ENCODE results near the gene SH2D3C.
"Not testable (repeated sequence)": the region's sequence is repeated elsewhere in the genome, so short reads cannot be mapped to it uniquely, and the experiment has no call there.

The SH2D3C gene

DNA sequence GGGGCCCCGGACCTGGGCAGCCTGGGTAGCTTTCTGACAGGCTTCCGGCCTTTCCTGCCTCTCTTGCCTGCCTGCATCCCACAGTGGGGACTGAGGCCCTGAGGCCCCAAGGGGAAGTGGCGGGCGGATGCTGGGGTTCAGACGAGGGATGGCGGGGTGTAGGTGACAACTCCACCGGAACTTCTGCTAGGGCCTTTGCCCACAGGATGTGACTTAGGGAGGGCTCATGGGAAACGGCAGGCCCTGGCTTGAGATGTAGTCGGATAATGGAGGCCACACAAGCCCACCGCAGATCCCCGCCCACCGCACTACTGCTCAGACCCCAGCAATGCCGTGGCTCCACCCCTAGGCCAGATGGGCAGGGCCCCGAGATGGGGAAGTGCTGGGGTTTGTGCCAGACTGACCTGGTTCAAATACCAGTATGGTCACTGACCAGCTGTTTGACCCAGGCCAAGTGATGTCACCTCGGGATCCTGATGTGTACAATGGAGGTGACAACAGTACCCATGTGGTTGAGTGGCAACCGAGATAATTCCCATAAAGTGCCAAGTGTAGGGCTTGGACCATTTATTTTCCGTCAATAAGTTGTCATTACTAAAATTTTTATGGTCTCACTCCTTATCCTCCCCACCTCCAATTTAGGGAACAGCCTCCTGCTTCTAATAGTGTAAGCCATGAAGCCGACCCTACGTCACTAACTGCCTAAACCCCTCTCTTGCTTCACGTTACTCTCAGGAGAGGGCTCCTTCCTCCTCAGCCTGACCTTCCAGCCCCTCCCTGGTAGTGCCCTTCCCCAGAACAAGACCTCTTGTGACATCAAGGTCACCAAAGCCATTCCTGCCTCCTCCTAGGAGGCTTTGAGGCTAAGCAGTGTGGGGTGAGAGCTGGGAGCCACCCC lies 4.9 kb upstream of the SH2D3C start:
- DNase-seq: peak; percentile 69

DNA sequence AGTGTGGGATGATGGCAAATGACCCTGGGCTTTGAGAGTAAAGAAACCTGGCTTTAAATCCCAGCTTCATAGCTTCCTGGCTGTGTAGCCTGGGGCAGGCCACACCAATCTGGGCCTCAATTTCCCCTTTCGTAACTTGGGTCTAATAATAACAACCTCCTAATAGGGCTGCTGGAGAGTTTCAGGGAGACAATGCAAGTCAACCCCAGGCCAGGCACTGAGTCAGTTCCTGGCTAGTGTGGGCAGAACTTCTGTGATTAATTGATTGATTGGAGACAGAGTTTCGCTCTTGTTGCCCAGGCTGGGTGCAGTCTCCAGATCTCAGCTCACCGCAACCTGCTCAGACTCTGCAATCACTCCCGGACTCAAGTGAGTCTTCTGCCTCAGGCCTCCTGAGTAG lies 3.3 kb upstream of the SH2D3C start:
- DNase-seq: no peak

- not testable (repeated sequence) for DNase-seq
These were observed 2.4 kb upstream of the SH2D3C start for GRCh38 chr9:127780909-127781308.

DNA sequence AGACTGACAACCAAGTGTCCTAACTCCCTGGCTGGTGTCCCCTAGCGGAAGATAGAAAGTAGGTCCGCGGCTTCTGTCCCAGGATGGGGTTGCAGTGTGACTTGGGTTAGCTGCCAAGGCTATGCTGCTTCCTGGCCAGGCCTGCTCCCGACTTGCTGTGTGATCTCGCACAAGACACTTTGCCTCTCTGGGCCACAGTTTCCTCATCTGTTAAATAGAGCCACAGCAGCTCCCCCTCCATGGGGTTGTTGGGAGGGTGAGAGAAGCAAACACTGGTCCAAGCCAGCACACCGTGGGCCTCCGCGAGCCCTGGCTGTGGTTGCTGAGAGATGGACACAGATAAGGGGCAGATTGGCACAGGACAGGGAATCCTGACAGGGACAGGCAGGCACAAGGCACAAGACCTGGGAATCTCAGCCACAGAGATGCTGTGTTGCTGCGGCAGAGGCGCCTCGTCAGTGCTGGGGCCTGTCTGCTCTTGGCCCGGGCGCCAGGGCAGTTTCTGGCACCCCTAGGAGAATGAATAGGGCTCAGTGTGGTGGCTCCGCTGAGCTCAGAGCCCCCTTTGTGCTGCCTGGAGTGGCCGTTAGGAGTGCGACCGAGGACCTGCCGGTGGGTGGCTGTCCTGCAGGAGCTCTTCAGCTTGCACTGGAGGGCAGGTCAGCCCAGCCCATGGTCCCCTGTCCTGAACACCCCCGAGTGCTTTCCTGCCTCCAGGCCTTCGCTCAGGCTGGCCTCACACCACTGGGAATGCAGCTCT lies 1.8 kb upstream of the SH2D3C start:
- no peak for DNase-seq

- DNase-seq: no peak
These were observed 893 bp upstream of the SH2D3C start for GRCh38 chr9:127779136-127779981.

DNA sequence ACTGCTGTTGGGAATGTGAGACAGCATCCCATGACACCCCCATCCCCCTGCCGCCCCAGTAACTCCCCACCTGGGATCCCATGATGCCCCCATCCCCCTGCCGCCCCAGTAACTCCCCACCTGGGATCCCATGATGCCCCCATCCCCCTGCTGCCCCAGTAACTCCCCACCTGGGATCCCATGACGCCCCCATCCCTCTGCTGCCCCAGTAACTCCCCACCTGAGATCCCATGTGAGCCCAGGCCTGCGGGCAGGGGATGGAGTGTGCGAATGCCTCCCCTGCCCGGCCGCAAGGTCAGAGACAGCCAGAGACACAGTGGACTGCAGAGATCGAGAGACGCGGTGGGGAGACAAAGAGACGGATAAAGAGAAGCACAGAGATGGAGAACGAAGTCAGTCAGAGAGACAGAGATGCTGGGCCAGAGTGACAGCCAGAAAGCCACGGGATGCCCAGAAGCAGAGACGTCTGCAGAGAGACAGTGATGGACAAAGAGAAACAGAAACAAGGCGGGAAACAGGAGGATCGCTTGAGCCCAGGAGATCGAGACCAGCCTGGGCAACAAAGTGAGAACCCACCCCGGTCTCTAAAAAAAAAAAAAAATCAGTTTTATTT lies 992 bp downstream of the SH2D3C start:
- DNase-seq: no peak

DNA sequence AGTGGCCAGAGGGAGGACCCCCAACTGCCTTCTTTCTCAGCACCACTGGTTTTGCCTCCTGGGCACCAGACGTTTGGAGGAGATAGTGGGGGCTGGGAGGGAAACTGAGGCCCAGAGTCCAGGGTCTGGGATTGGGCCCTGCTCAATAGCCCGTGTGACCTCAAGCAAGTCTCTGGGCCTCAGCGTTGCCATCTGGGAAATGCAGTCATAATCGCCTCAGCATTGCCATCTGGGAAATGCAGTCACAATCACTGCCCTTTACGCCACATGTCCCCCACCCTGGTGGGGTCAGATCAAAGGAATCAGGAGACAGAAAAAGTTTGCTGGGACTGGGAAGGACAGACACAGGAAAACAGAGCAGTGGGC lies 1.6 kb downstream of the SH2D3C start:
- DNase-seq: no peak

DNA sequence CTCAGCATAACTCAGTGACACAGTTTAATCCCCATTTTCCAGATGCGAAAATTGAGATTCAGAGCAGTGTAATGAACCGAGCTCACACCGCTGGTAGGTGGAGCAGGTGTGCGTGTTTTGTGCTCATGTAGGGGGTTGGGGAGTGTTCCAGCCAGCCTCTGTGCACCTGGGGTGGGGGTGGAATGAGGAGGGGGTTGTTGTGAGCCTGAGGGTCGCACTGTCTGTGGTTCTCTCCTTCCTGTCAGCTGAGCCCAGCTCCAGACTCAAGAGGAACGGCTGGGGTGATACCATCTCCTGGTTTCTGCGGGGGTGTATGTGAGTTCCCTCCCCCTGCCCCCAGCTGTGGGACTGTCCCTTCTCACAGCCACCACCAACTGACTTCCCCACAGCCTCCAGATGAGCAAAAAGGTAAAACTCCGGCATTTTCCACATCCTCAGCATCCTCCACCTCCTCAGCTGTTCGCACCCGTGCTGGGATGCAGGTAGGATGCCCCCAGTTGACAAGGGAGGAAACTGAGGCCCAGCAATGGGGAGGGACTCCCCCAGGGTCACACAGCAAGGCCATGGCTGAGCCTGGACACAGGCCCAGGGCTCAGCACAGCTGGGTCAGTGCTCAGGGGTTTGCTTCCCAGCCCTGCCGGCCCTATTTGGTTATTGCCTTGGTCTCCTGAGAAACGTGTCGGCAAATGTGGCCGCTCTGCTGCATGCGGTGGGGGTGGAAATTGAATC lies 2.1 kb downstream of the SH2D3C start:
- peak; percentile 73 for DNase-seq

DNA sequence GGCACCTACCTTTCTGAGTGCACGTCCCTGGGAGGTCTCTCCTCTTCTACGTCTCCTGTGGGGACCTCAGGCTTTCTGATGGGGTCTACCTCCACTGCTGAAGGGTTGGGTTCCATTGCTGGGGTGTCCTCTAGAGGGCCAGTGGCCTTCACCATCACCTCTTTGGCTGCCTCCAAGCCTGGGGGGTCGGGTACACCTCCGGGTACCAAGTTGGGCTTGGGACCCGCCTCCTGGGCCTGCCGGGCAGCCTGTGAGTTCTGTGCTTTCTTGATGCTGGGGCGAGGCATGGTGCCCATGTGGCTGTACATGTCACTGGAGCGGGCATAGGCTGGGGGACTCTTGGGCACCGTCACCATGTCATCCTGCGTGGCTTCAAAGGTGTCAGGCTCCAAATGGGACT lies 4.5 kb downstream of the SH2D3C start:
- no peak for DNase-seq

GRCh38 chr9:127773272-127773671 lies 5.2 kb downstream of the SH2D3C start:
- DNase-seq: no peak

DNA sequence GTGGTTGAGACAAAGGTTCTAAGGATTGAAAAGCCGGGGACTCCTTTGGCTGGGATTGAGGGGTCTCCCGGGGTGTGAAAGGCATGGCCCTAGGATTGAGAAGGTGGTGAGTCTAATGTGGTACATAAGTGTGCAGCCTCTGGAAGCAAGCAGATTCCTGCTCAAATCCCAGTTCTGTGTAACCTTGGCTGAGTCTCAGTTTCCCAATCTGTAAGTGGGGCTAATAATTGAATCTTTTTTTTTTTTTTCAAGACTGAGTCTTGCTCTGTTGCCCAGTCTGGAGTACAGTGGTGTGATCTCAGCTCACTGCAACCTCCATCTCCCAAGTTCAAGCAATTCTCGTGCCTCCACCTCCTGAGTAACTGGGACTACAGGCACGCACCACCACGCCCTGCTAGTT lies 5.9 kb downstream of the SH2D3C start:
- no peak for DNase-seq

DNA sequence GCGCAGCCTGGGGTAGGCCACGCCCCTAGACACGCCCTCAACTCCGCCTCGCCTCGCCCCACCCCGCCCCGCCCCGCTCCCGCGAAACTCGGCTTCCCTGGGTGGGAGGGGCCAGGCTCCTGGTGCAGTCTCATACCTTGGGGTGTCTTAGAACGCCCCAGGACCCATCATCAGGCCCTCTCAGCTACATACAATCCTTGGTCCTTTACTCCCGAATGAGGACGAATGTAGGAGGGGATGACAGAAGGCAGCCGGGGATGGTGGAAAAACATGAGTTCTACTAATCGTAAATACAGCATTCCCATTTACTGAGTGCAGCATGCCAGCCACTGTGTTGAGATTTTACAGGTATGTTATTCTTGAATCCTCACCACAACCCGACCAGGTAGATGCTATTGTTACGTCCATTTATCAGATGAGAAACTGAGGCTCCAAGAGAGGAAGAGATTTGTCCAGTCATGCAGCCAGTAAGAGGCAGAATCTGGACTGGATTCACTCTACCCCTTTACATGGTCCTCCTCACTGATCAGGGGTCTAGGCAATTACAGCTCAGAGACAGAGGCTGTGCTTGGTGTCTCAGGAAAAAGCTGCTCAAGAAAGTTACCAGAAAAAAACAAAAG lies 6.8 kb downstream of the SH2D3C start:
- DNase-seq: no peak

- DNase-seq: peak; percentile 94
These were observed 7.4 kb downstream of the SH2D3C start for GRCh38 chr9:127770905-127771569.

DNA sequence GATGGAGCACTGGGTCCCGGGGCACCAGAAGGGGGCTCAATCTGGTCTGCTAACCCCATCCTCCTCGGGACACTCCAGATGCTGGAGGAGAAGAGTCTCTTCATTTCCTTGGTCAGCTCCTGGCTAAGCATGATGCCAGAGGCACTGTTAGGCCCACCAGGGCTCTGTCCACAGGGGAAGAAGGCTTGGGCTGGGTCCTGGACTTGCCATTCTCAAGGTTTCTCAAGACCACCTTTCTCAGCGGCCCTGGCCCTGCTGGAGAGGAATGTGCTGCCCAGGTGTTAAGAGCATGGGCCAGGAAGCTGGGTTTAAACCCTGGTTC lies 7.9 kb downstream of the SH2D3C start:
- DNase-seq: no peak

- no peak for DNase-seq
These were observed 8.4 kb downstream of the SH2D3C start for GRCh38 chr9:127769929-127770582.

GRCh38 chr9:127769101-127769500 lies 9.4 kb downstream of the SH2D3C start:
- DNase-seq: no peak

- no peak for DNase-seq
These were observed 9.8 kb downstream of the SH2D3C start for GRCh38 chr9:127768698-127769097.

DNA sequence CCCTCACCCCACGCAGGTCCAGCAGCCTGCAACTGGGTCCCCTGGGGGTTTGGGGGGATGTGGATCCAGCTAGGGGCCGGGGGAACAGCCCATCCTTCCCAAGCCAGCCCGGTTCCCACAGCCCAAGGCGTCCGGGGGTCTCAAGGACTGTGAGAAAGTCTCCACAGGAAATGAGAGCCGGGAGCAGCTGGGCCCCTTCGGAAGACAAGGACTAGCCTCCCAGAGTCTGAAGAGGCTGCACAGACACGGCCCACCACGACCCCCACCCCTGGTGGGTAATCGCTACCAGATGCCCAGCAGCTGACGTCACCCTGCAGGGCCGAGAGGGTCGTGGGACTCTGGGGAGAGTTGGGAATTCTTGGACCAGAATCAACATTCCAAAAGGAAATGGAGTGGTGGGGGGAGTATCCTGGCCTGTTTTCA lies 10.5 kb downstream of the SH2D3C start:
- no peak for DNase-seq

DNA sequence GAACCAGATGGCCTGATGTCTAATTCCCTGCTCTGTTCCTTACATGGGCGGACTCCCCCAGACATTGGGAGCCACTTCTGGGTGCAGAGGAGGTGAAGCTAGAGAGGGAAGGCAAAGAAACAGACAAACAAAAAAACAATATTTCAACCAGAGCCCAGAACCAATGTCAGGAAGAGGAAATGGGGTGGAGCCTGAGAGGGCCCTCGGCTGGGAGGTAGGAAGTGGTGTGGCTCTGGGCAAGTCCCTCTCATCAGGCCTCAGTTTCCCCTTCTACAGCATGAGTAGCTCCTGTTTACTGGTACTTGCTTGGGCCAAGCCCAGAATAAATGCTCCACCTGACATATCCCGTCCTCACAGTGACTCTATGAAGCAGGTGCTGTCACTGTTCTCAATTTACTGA lies 11.1 kb downstream of the SH2D3C start:
- DNase-seq: no peak

DNA sequence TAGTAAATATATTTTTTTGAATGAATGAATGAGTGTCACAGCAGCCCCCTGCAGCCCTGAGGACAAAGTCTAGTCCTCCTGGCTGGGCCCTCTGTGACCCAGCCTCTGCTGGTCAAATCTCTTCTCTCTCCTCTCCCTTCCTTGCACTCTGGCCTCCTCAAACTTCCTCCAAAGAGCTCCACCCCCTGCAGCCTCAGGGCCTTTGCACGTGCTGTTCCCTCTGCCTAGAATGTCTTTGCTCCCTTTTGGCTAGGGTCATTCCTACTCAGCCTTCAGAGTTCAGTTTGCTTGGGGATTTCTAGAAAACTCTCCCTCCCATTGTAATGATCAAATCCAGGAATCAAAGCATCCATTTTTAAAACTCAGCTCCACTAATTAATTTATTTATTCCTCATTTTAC lies 13.0 kb downstream of the SH2D3C start:
- no peak for DNase-seq

- DNase-seq: no peak
These were observed 14.5 kb downstream of the SH2D3C start for GRCh38 chr9:127763918-127764384.
